H1 (cell line): ENCODE data around the gene CA14. TPM values are rescaled to one million over a fixed set of nuclear protein-coding genes. Genes with fewer than 3 reads are reported as not detected.

Experiments used
- CTCF ChIA-PET: fragments of 300-600 bp; sonication (Branson Sonifier 250); formaldehyde crosslinking; loops from one replicate; lab custom pipeline; 2021; ENCODE audit not compliant: partially characterized antibody; lab: Charles Lee
- POLR2A ChIA-PET: fragments of 300-600 bp; sonication (Branson Sonifier 250); formaldehyde crosslinking; loops from one replicate; lab custom pipeline; 2021; ENCODE audit warnings: inconsistent platforms; ENCODE audit not compliant: partially characterized antibody; lab: Charles Lee
- DNase-seq, 2 experiments: peaks; one replicate each; pipeline versions ENCODE4 v3.0.0 to v3.0.0-alpha.2; 2010 to 2022; ENCODE audit warnings: low spot score in 2 of 2, low read depth in 1 of 2, mixed read lengths in 1 of 2
- FAIRE-seq: peaks from 2 replicates; lab custom pipeline; 2011; peaks lifted over from hg19 to GRCh38; lab: Jason Lieb, UNC
- H2AFZ ChIP-seq: 2 replicates; pipeline ENCODE4 v1.8.1; 2012; ENCODE audit warnings: low read length, inconsistent platforms
- H2AK5ac ChIP-seq: 2 replicates; pipeline ENCODE4 v1.6.1; 2013; ENCODE audit warnings: low read depth, low read length
- H2BK120ac ChIP-seq: replicated peaks from 2 replicates; pipeline ENCODE3; 2013; ENCODE audit warnings: low read depth, low read length, inconsistent platforms
- H2BK12ac ChIP-seq: 2 replicates; pipeline ENCODE4 v1.6.1; 2013; ENCODE audit warnings: low read depth, low read length
- H2BK15ac ChIP-seq: 2 replicates; pipeline ENCODE4 v1.6.1; 2013; ENCODE audit warnings: low read length
- H2BK20ac ChIP-seq: 2 replicates; pipeline ENCODE4 v1.6.1; 2013; ENCODE audit warnings: low read length
- H2BK5ac ChIP-seq: 2 replicates; pipeline ENCODE4 v1.6.1; 2013; ENCODE audit warnings: low read depth, low read length
- H3K14ac ChIP-seq: 2 replicates; pipeline ENCODE4 v1.6.1; 2013; ENCODE audit warnings: inconsistent platforms; ENCODE audit not compliant: insufficient read length
- H3K18ac ChIP-seq: 2 replicates; pipeline ENCODE4 v1.6.1; 2013; ENCODE audit warnings: low read length; ENCODE audit errors: extremely low read depth
- H3K23ac ChIP-seq: 2 replicates; pipeline ENCODE4 v1.6.1; 2013; ENCODE audit warnings: inconsistent platforms; ENCODE audit not compliant: insufficient read length
- H3K23me2 ChIP-seq: 2 replicates; pipeline ENCODE4 v1.6.1; 2013; ENCODE audit warnings: low read depth, low read length
- H3K27ac ChIP-seq: 2 replicates; pipeline ENCODE4 v1.6.1; 2011; ENCODE audit warnings: low read depth, low read length, inconsistent platforms
- H3K27me3 ChIP-seq, 4 experiments: replicated peaks in 1 of 4; 1 replicate in 1 of 4; 2 replicates in 3 of 4; pipeline versions ENCODE4 v1.6.1 to v1.8.1; 2011 to 2013; ENCODE audit warnings: low read length in 3 of 4, mild to moderate bottlenecking in 3 of 4, inconsistent platforms in 2 of 4, mixed read lengths in 2 of 4, moderate library complexity in 1 of 4; ENCODE audit not compliant: control insufficient read depth in 3 of 4, insufficient read depth in 3 of 4; ENCODE audit errors: extremely low read depth in 1 of 4
- H3K36me3 ChIP-seq, 4 experiments: 2 replicates each; pipeline versions ENCODE4 v1.6.1 to v1.8.1; 2011 to 2013; ENCODE audit warnings: mild to moderate bottlenecking in 4 of 4, low read length in 3 of 4, moderate library complexity in 2 of 4, control low read depth in 1 of 4, inconsistent platforms in 1 of 4; ENCODE audit not compliant: insufficient read depth in 4 of 4, control insufficient read depth in 2 of 4
- H3K4ac ChIP-seq: replicated peaks from 2 replicates; pipeline ENCODE3; 2013; ENCODE audit warnings: low read length, low read depth, mixed read lengths, inconsistent platforms; ENCODE audit not compliant: insufficient read length
- H3K4me1 ChIP-seq, 4 experiments: replicated peaks in 1 of 4; 1 replicate in 1 of 4; 2 replicates in 3 of 4; pipeline versions ENCODE4 v1.6.1 to v1.8.1; 2011 to 2013; ENCODE audit warnings: low read length in 3 of 4, inconsistent platforms in 2 of 4, mixed read lengths in 1 of 4; ENCODE audit not compliant: insufficient read depth in 4 of 4, control insufficient read depth in 3 of 4
- H3K4me2 ChIP-seq, 2 experiments: 2 replicates each; pipeline versions ENCODE4 v1.6.1 to v1.8.1; 2011 to 2013; ENCODE audit warnings: low read depth in 2 of 2, low read length in 2 of 2, control low read depth in 1 of 2, inconsistent platforms in 1 of 2, mild to moderate bottlenecking in 1 of 2; ENCODE audit not compliant: insufficient read depth in 1 of 2
- H3K4me3 ChIP-seq, 4 experiments: fragments of 200-600, 300-600 bp in 1 of 4; sonication (generic), shearing (Covaris generic), sonication (Bioruptor Twin) in 1 of 4; 2 replicates each; pipeline versions ENCODE4 v1.5.1 to v1.8.1; 2011 to 2016; ENCODE audit warnings: low read length in 4 of 4, low read depth in 3 of 4, control low read depth in 2 of 4, inconsistent platforms in 2 of 4, mild to moderate bottlenecking in 2 of 4, mixed read lengths in 1 of 4, moderate library complexity in 1 of 4; ENCODE audit not compliant: insufficient read depth in 2 of 4; ENCODE audit errors: extremely low read depth in 1 of 4
- H3K56ac ChIP-seq: replicated peaks from 2 replicates; pipeline ENCODE3; 2013; ENCODE audit warnings: low read depth, mild to moderate bottlenecking, mixed read lengths, low read length, inconsistent platforms; ENCODE audit not compliant: insufficient read length
- H3K79me1 ChIP-seq: 2 replicates; pipeline ENCODE4 v1.6.1; 2013; ENCODE audit warnings: low read depth, low read length, control low read depth
- H3K79me2 ChIP-seq, 2 experiments: 2 replicates each; pipeline versions ENCODE4 v1.6.1 to v1.8.1; 2012 to 2013; ENCODE audit warnings: low read length in 2 of 2, mild to moderate bottlenecking in 2 of 2, inconsistent platforms in 1 of 2; ENCODE audit not compliant: insufficient read depth in 2 of 2, control insufficient read depth in 1 of 2
- H3K9ac ChIP-seq, 4 experiments: replicated peaks in 1 of 4; 1 replicate in 1 of 4; 2 replicates in 3 of 4; pipeline versions ENCODE4 v1.6.1 to v1.8.1; 2011 to 2013; ENCODE audit warnings: low read depth in 3 of 4, low read length in 3 of 4, control low read depth in 2 of 4, mild to moderate bottlenecking in 2 of 4, moderate library complexity in 2 of 4, inconsistent platforms in 1 of 4; ENCODE audit errors: extremely low read depth in 1 of 4
- H3K9me3 ChIP-seq, 2 experiments: 2 replicates each; pipeline versions ENCODE4 v1.6.1 to v1.8.1; 2012 to 2013; ENCODE audit warnings: mild to moderate bottlenecking in 2 of 2, moderate library complexity in 2 of 2, control low read depth in 1 of 2, inconsistent platforms in 1 of 2, low read depth in 1 of 2, low read length in 1 of 2, mixed read lengths in 1 of 2; ENCODE audit not compliant: insufficient read depth in 2 of 2
- H4K20me1 ChIP-seq, 2 experiments: replicated peaks in 1 of 2; 2 replicates each; pipeline versions ENCODE3 to v1.8.1; 2011 to 2013; ENCODE audit warnings: inconsistent platforms in 2 of 2, low read length in 2 of 2, mild to moderate bottlenecking in 1 of 2; ENCODE audit not compliant: insufficient read depth in 2 of 2, control insufficient read depth in 1 of 2
- H4K5ac ChIP-seq: 2 replicates; pipeline ENCODE4 v1.6.1; 2013; ENCODE audit warnings: low read length, low read depth, mixed read lengths, inconsistent platforms; ENCODE audit not compliant: insufficient read length
- H4K8ac ChIP-seq: 2 replicates; pipeline ENCODE4 v1.8.0; 2013; ENCODE audit warnings: mild to moderate bottlenecking, moderate library complexity, low read length, inconsistent platforms; ENCODE audit not compliant: insufficient read depth; ENCODE audit errors: extremely low read depth
- H4K91ac ChIP-seq: replicated peaks from 2 replicates; pipeline ENCODE3; 2013; ENCODE audit warnings: low read length, mixed read lengths, inconsistent platforms; ENCODE audit not compliant: insufficient read length
- FOSL1 ChIP-seq: IDR thresholded peaks from 2 replicates; pipeline ENCODE4 v1.6.1; 2011; ENCODE audit warnings: mild to moderate bottlenecking, low read depth, low read length, moderate library complexity; ENCODE audit not compliant: insufficient read depth
- NANOG ChIP-seq: IDR thresholded peaks from 2 replicates; pipeline ENCODE4 v1.6.1; 2011; ENCODE audit warnings: low read length, low read depth, mild to moderate bottlenecking, inconsistent platforms; ENCODE audit not compliant: insufficient read depth, poor library complexity, severe bottlenecking
- NRF1 ChIP-seq: IDR thresholded peaks from 2 replicates; pipeline ENCODE4 v1.6.1; 2011; ENCODE audit warnings: mild to moderate bottlenecking, low read depth, low read length, improper control_type of control experiment
- RBBP5 ChIP-seq: IDR thresholded peaks from 2 replicates; pipeline ENCODE4 v1.7.1; 2012; ENCODE audit warnings: low read depth, mild to moderate bottlenecking, inconsistent platforms, low read length, moderate library complexity, borderline replicate concordance
- SP1 ChIP-seq: IDR thresholded peaks from 2 replicates; pipeline ENCODE4 v1.6.1; 2011; ENCODE audit warnings: low read depth, low read length
- WGBS, 2 experiments: shearing (Covaris generic) in 1 of 2; methylation state at CpG; one replicate each; pipeline versions ENCODE4 v1.1.6 to v1.1.7; 2013 to 2015; ENCODE audit warnings: low lambda C conversion rate in 2 of 2, mixed read lengths in 2 of 2, inconsistent platforms in 1 of 2, low coverage in 1 of 2, missing lambda C conversion rate in 1 of 2; ENCODE audit not compliant: insufficient replicate concordance in 2 of 2, insufficient coverage in 1 of 2, insufficient read length in 1 of 2; ENCODE audit errors: extremely low coverage in 1 of 2, missing lambda C conversion rate in 1 of 2; 5-methylcytosine and 5-hydroxymethylcytosine counted together
- polyA plus RNA-seq, 7 experiments: library from polyadenylated mRNA; depleted of rRNA in 3 of 7; stranded (reverse) in 5 of 7; unstranded in 2 of 7; fragments of >200 nt in 5 of 7; fragments of 200-250 nt in 2 of 7; gene quantifications; 1 replicate in 5 of 7; 2 replicates in 1 of 7; 4 replicates in 1 of 7; pipeline versions ENCODE4 v1.2.1 to v1.2.3, GENCODE V29; 2011 to 2013; ENCODE audit warnings: missing spikeins in 2 of 7, mixed read lengths in 2 of 7
- total RNA-seq: library from RNA; stranded (reverse); fragmentation: NEBNext Ultra II Directional; extraction: Animal tissue kit (Norgen Biotek cat#: 25700); gene quantifications from 2 replicates; pipeline ENCODE4 v1.2.1, GENCODE V29; 2021

CA14 gene
- total and polyA plus RNA-seq, 2 of the 8 experiments (the other 6 are each of a cell fraction or from before 2014, with no cell fraction given) = 52.3 to 105 TPM

DNA sequence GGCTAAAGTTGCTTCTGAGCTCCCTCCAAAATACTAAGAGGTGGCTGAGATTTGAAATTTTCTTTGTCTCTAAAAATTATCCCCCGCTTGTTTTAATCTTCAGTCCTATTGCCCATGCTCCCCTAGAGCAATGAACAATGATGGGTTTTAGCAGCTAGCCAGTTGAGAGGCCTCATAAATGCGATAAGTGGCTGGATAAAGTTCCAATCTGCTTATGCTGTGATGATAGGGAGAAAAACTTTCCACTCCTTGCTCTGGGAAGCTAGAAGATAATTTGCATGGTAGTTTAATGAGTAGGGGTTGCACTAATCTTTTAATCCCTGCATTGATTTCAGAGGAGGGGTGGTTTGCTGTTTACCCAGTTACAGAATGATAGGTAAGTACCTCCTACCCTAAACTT is 54.2 kb downstream of the CA14 start:
- Histone ChIP-seq H3K27ac (no peak overlapping the region), H3K23ac (no peak overlapping the region), H3K4me1 (no peaks in the 10 kb centered on the region), H4K8ac (no peak overlapping the region), H3K27me3 (no peaks in the 10 kb centered on the region), H3K36me3 (peaks cover 8 to 17% (median 12%) of the 10 kb centered on the region in 4 experiments; a peak in 7 of 8 replicates), H2BK5ac (no peak overlapping the region), H4K91ac (no peak overlapping the region), H3K18ac (no peak overlapping the region), H2BK15ac (no peak overlapping the region), H3K4ac (no peak overlapping the region), H3K23me2 (no peaks in the 10 kb centered on the region), H3K14ac (no peak overlapping the region), H3K56ac (no peak overlapping the region), H4K20me1 (no peaks in the 10 kb centered on the region), H2BK12ac (no peak overlapping the region), H3K79me2 (no peaks in the 10 kb centered on the region), H3K9me3 (no peaks in the 10 kb centered on the region), H3K4me2 (no peak overlapping the region), H2BK120ac (no peak overlapping the region), H2BK20ac (no peak overlapping the region), H2AK5ac (no peak overlapping the region), H3K79me1 (no peaks in the 10 kb centered on the region), H2AFZ (no peak overlapping the region), H3K9ac (no peak overlapping the region), H4K5ac (no peak overlapping the region), H3K4me3 (no peak overlapping the region)
- CTCF ChIA-PET = interaction anchor here (0.7 to 1.5 kb wide), 3 partner anchors 14 to 56 kb away, joined by 3 to 6 read pairs (median 3); no protein-coding TSS in a partner anchor
- FAIRE-seq (no peak), DNase-seq (no peak)
- no peak for TF ChIP-seq SP1
- no peak for TF ChIP-seq RBBP5
- no peak for TF ChIP-seq NANOG
- no peak for TF ChIP-seq NRF1
- no peak for TF ChIP-seq FOSL1
- 94% methylated on average over 2 of the region's 2 CpGs; no CpG with 5 or more reads in 1 of the 2 experiments for WGBS, 2 experiments
- POLR2A ChIA-PET = interaction anchor here (0.7 to 5.1 kb wide), 14 partner anchors 9 to 76 kb away, joined by 3 to 33 read pairs (median 4); partner anchors contain the start of genes ANP32E, CA14, CIART and PRPF3
